CD4-positive, alpha-beta memory T cell (primary cell): ENCODE data around the gene GSTO2. TPM values are rescaled to one million over a fixed set of nuclear protein-coding genes. Genes with fewer than 3 reads are reported as not detected.

Source experiments
- CTCF ChIA-PET: fragments of 350-600 bp; sonication (Branson Sonifier 250); formaldehyde crosslinking; loops from one replicate; lab custom pipeline; 2021; ENCODE audit warnings: inconsistent platforms; ENCODE audit not compliant: partially characterized antibody; lab: Charles Lee
- POLR2A ChIA-PET: fragments of 350-600 bp; sonication (Branson Sonifier 250); formaldehyde crosslinking; loops from one replicate; lab custom pipeline; 2021; ENCODE audit not compliant: partially characterized antibody; lab: Charles Lee
- DNase-seq, 5 donors: peaks; one replicate each; pipeline versions ENCODE4 v3.0.0 to v3.0.0-alpha.2; 2020 to 2022; ENCODE audit warnings: mixed read lengths in 1 of 5
- H3K27ac ChIP-seq: one replicate; pipeline ENCODE4 v1.7.0; 2013; ENCODE audit warnings: low read depth, low read length
- H3K27me3 ChIP-seq: 2 replicates; pipeline ENCODE4 v1.7.0; 2013; ENCODE audit warnings: mild to moderate bottlenecking, low read length, moderate library complexity; ENCODE audit not compliant: insufficient read depth
- H3K36me3 ChIP-seq: 2 replicates; pipeline ENCODE4 v1.7.0; 2013; ENCODE audit warnings: mild to moderate bottlenecking, low read length, moderate library complexity; ENCODE audit not compliant: insufficient read depth
- H3K4me1 ChIP-seq: 2 replicates; pipeline ENCODE4 v1.7.0; 2013; ENCODE audit warnings: mild to moderate bottlenecking, low read length, moderate library complexity; ENCODE audit not compliant: insufficient read depth
- H3K4me3 ChIP-seq, 2 donors: one replicate each; pipeline ENCODE4 v1.7.0; 2013; ENCODE audit warnings: low read length in 2 of 2, mild to moderate bottlenecking in 1 of 2
- H3K9me3 ChIP-seq, 2 donors: one replicate each; pipeline ENCODE4 v1.7.0; 2013; ENCODE audit warnings: low read length in 2 of 2, control low read depth in 1 of 2; ENCODE audit not compliant: control insufficient read depth in 1 of 2
- H3K27ac Mint-ChIP-seq, 7 donors: one replicate each; pipeline ENCODE4 v1.8.0; 2020 to 2021; ENCODE audit warnings: mixed read lengths in 7 of 7, mild to moderate bottlenecking in 6 of 7, inconsistent platforms in 3 of 7, moderate library complexity in 3 of 7
- H3K27me3 Mint-ChIP-seq, 2 donors: one replicate each; pipeline ENCODE4 v1.8.0; 2020 to 2021; ENCODE audit warnings: mixed read lengths in 2 of 2
- H3K36me3 Mint-ChIP-seq, 2 donors: one replicate each; pipeline ENCODE4 v1.8.0; 2020 to 2021; ENCODE audit warnings: mixed read lengths in 2 of 2, inconsistent platforms in 1 of 2, mild to moderate bottlenecking in 1 of 2
- H3K4me1 Mint-ChIP-seq, 4 donors: one replicate each; pipeline ENCODE4 v1.8.0; 2020 to 2021; ENCODE audit warnings: mixed read lengths in 4 of 4, mild to moderate bottlenecking in 1 of 4
- H3K4me3 Mint-ChIP-seq, 8 donors: one replicate each; pipeline ENCODE4 v1.8.0; 2020 to 2021; ENCODE audit warnings: mixed read lengths in 8 of 8, mild to moderate bottlenecking in 7 of 8, moderate library complexity in 6 of 8, inconsistent platforms in 3 of 8
- H3K9me3 Mint-ChIP-seq, 8 donors: one replicate each; pipeline ENCODE4 v1.8.0; 2020 to 2021; ENCODE audit warnings: mixed read lengths in 8 of 8, mild to moderate bottlenecking in 5 of 8, inconsistent platforms in 3 of 8, moderate library complexity in 1 of 8
- intact Hi-C: fragments of 100-400 bp; cut with micrococcal nuclease; formaldehyde crosslinking; loops from one replicate; pipeline ENCODE4 v1.15.1; 2023
- polyA plus RNA-seq, 2 donors: library from polyadenylated mRNA; unstranded; fragments of 300-500 nt; fragmentation: Illumina TruSeq; gene quantifications; one replicate each; pipeline ENCODE4 v1.2.3, GENCODE V29; 2021
- total RNA-seq, 2 experiments: library from RNA; stranded (reverse); gene quantifications; one replicate each; pipeline ENCODE4 v1.2.3, GENCODE V29; 2021

Gene GSTO2
- total RNA-seq (1 to 10 TPM; 1.6 to 2.3 TPM), polyA plus RNA-seq (1 to 10 TPM in 1 of 2 donors, under 1 TPM in 1; 0.94 to 1.2 TPM)

- H3K9me3 ChIP-seq: no peaks in the 10 kb centered on the region
- peak within 1 kb of the TSS; percentile 67 to 89 for H3K4me3 ChIP-seq
- H3K4me3 Mint-ChIP-seq: peak within 1 kb of the TSS; percentile 91 to 96 (median 92)
- H3K9me3 Mint-ChIP-seq: no peaks in the 10 kb centered on the region
- no peaks in the 10 kb centered on the region for H3K27me3 Mint-ChIP-seq
- ChIA-PET CTCF (interaction anchor here (0.7 to 1.6 kb wide), 5 partner anchors 15 to 556 kb away, joined by 3 to 11 read pairs (median 6); partner anchors contain the start of genes CFAP58 and GSTO1), POLR2A (interaction anchor here (0.6 to 4.3 kb wide), 15 partner anchors 9 to 685 kb away, joined by 3 to 59 read pairs (median 5); partner anchors contain the start of genes CFAP43, CFAP58, GSTO1 and ITPRIP)
- H3K36me3 Mint-ChIP-seq: peaks cover 22 to 41% of the 10 kb centered on the region in 2 donors
- H3K27ac ChIP-seq: peak within 1 kb of the TSS; percentile 90
- peaks cover 49% of the 10 kb centered on the region for H3K4me1 ChIP-seq
- H3K27me3 ChIP-seq: no peaks in the 10 kb centered on the region
- H3K36me3 ChIP-seq: peaks cover 8% of the 10 kb centered on the region
- H3K27ac Mint-ChIP-seq: peak within 1 kb of the TSS; percentile 91 to 99 (median 96)
- intact Hi-C loops: loop anchor here (1.0 to 5.0 kb wide), 6 partner anchors 13 to 380 kb away; partner anchors contain the start of genes CFAP43, ITPRIP and SLK
- peaks cover 28 to 56% (median 39%) of the 10 kb centered on the region in 4 donors for H3K4me1 Mint-ChIP-seq
- peak; percentile 97 to 100 (median 99) for DNase-seq
These were observed at the start of gene GSTO2 for GRCh38 chr10:104268713-104269645. TSS of gene GSTO2 (plus strand) at chr10:104269184. CDS start at chr10:104274916, 5,732 bp downstream.

GRCh38 chr10:104220522-104220921, 48.5 kb upstream of the GSTO2 start:
- no peak overlapping the region for H3K4me3 Mint-ChIP-seq
- peaks cover 10 to 20% of the 10 kb centered on the region in 2 donors for H3K27me3 Mint-ChIP-seq
- H3K9me3 Mint-ChIP-seq: no peaks in the 10 kb centered on the region
- Histone ChIP-seq H3K4me3 (no peak overlapping the region), H3K9me3 (no peaks in the 10 kb centered on the region), H3K27ac (no peak overlapping the region), H3K4me1 (no peaks in the 10 kb centered on the region), H3K36me3 (no peaks in the 10 kb centered on the region), H3K27me3 (no peaks in the 10 kb centered on the region)
- intact Hi-C loops: no loop called here
- POLR2A ChIA-PET: no interaction called here
- H3K4me1 Mint-ChIP-seq: peaks cover 0 to 2% (median 0%) of the 10 kb centered on the region in 4 donors
- no peaks in the 10 kb centered on the region for H3K36me3 Mint-ChIP-seq
- CTCF ChIA-PET: interaction anchor here (2.1 kb wide), 1 partner anchor 55 kb away, joined by 5 read pairs; no protein-coding TSS in a partner anchor
- DNase-seq: no peak
- H3K27ac Mint-ChIP-seq: no peak overlapping the region

GRCh38 chr10:104223304-104223703, 45.7 kb upstream of the GSTO2 start:
- Histone ChIP-seq H3K27me3 (no peaks in the 10 kb centered on the region), H3K4me3 (no peak overlapping the region), H3K9me3 (no peaks in the 10 kb centered on the region), H3K36me3 (no peaks in the 10 kb centered on the region), H3K4me1 (no peaks in the 10 kb centered on the region), H3K27ac (no peak overlapping the region)
- DNase-seq: no peak
- no peaks in the 10 kb centered on the region for H3K36me3 Mint-ChIP-seq
- no peaks in the 10 kb centered on the region for H3K9me3 Mint-ChIP-seq
- POLR2A ChIA-PET: interaction anchor here (0.8 kb wide), 1 partner anchor 9 kb away, joined by 3 read pairs; no protein-coding TSS in a partner anchor
- H3K27ac Mint-ChIP-seq: no peak overlapping the region
- peaks cover 12 to 19% of the 10 kb centered on the region in 2 donors for H3K27me3 Mint-ChIP-seq
- intact Hi-C loops: no loop called here
- no peak overlapping the region for H3K4me3 Mint-ChIP-seq
- CTCF ChIA-PET: no interaction called here
- peaks cover 0 to 3% (median 0%) of the 10 kb centered on the region in 4 donors for H3K4me1 Mint-ChIP-seq

- peaks cover 6% of the 10 kb centered on the region for H3K4me1 ChIP-seq
- POLR2A ChIA-PET: interaction anchor here (1.3 kb wide), 1 partner anchor 109 kb away, joined by 4 read pairs; the partner anchor contains the start of gene SFR1
- intact Hi-C loops: no loop called here
- Mint-ChIP-seq H3K27me3 (peaks cover 7 to 10% of the 10 kb centered on the region in 2 donors), H3K36me3 (peaks cover 0 to 5% of the 10 kb centered on the region in 2 donors), H3K9me3 (peaks cover 0 to 7% (median 0%) of the 10 kb centered on the region in 8 donors), H3K4me1 (peaks cover 6 to 19% (median 11%) of the 10 kb centered on the region in 4 donors), H3K4me3 (no peak overlapping the region), H3K27ac (peak overlapping the region in 2 of 7 donors; percentile 87 to 96)
- DNase-seq: no peak
- no peak overlapping the region for H3K27ac ChIP-seq
- peaks cover 5% of the 10 kb centered on the region for H3K27me3 ChIP-seq
- H3K4me3 ChIP-seq: no peak overlapping the region
- no peaks in the 10 kb centered on the region for H3K9me3 ChIP-seq
- H3K36me3 ChIP-seq: no peaks in the 10 kb centered on the region
- CTCF ChIA-PET: interaction anchor here (4.2 kb wide), 1 partner anchor 44 kb away, joined by 20 read pairs; no protein-coding TSS in a partner anchor
These were observed 38.5 kb upstream of the GSTO2 start for GRCh38 chr10:104230490-104230889.

GRCh38 chr10:104231784-104232612, 37.0 kb upstream of the GSTO2 start, which contains the start of gene CFAP43:
TSS of gene CFAP43 (minus strand) at chr10:104232364. CDS start at chr10:104232246, 118 bp downstream.
- H3K4me3 Mint-ChIP-seq: peak within 1 kb of the TSS; percentile 84 to 94 (median 90)
- Histone ChIP-seq H3K27ac (peak within 1 kb of the TSS; percentile 49), H3K4me3 (peak within 1 kb of the TSS; percentile 57 to 64), H3K36me3 (no peaks in the 10 kb centered on the region), H3K4me1 (peaks cover 6% of the 10 kb centered on the region), H3K9me3 (no peaks in the 10 kb centered on the region), H3K27me3 (peaks cover 5% of the 10 kb centered on the region)
- peak; percentile 99 to 100 (median 99) for DNase-seq
- H3K4me1 Mint-ChIP-seq: peaks cover 6 to 19% (median 11%) of the 10 kb centered on the region in 4 donors
- intact Hi-C loops: loop anchor here (1.0 to 2.0 kb wide), 4 partner anchors 22 to 315 kb away; partner anchors contain the start of genes GSTO1 and ITPRIP
- peaks cover 0 to 11% (median 5%) of the 10 kb centered on the region in 8 donors for H3K9me3 Mint-ChIP-seq
- peak within 1 kb of the TSS; percentile 82 to 96 (median 92) for H3K27ac Mint-ChIP-seq
- peaks cover 0 to 5% of the 10 kb centered on the region in 2 donors for H3K36me3 Mint-ChIP-seq
- CTCF ChIA-PET: interaction anchor here (1.0 to 4.2 kb wide), 4 partner anchors 23 to 342 kb away, joined by 3 to 20 read pairs (median 4); partner anchors contain the start of gene GSTO1
- POLR2A ChIA-PET: interaction anchor here (0.9 to 2.4 kb wide), 4 partner anchors 9 to 110 kb away, joined by 3 to 14 read pairs (median 6); partner anchors contain the start of genes GSTO1, GSTO2 and SFR1
- H3K27me3 Mint-ChIP-seq: peaks cover 9 to 17% of the 10 kb centered on the region in 2 donors

- Mint-ChIP-seq H3K36me3 (peaks cover 0 to 5% of the 10 kb centered on the region in 2 donors), H3K9me3 (peaks cover 0 to 11% (median 5%) of the 10 kb centered on the region in 8 donors), H3K4me1 (peaks cover 6 to 19% (median 11%) of the 10 kb centered on the region in 4 donors), H3K27me3 (peaks cover 10 to 21% of the 10 kb centered on the region in 2 donors), H3K4me3 (peak overlapping the region; percentile 84 to 94 (median 90)), H3K27ac (peak overlapping the region; percentile 73 to 96 (median 92))
- no peaks in the 10 kb centered on the region for H3K36me3 ChIP-seq
- H3K4me3 ChIP-seq: peak overlapping the region; percentile 50 to 64
- ChIA-PET POLR2A (interaction anchor here (0.9 to 2.4 kb wide), 4 partner anchors 9 to 111 kb away, joined by 3 to 14 read pairs (median 6); partner anchors contain the start of genes GSTO1, GSTO2 and SFR1), CTCF (interaction anchor here (1.0 to 4.2 kb wide), 5 partner anchors 22 to 343 kb away, joined by 3 to 20 read pairs (median 3); partner anchors contain the start of gene GSTO1)
- intact Hi-C loops: loop anchor here (1.0 to 2.0 kb wide), 4 partner anchors 22 to 316 kb away; partner anchors contain the start of genes GSTO1 and ITPRIP
- peaks cover 9% of the 10 kb centered on the region for H3K27me3 ChIP-seq
- H3K27ac ChIP-seq: no peak overlapping the region
- H3K4me1 ChIP-seq: peaks cover 6% of the 10 kb centered on the region
- no peaks in the 10 kb centered on the region for H3K9me3 ChIP-seq
- no peak for DNase-seq
These were observed 36.3 kb upstream of the GSTO2 start for GRCh38 chr10:104232613-104233102.
